PC-3 (cell line): Measurements from ENCODE around the gene AGPAT3. TPM values are rescaled to one million over a fixed set of nuclear protein-coding genes. Genes with fewer than 3 reads are reported as not detected.
A peak's percentile ranks its signal among the peaks of the same experiment; 100 is the strongest.

Experiments used
- ATAC-seq: fragments of 200-7000 bp; cut with Tn5 transposase; 2 replicates; pipeline ENCODE4 v1.9.1; 2020; ENCODE audit warnings: mild to moderate bottlenecking, moderate library complexity
- BruUV-seq: library from RNA; stranded (reverse); fragments of 400-500 nt; replicated peaks from 2 replicates; lab custom pipeline; 2021; lab: Mats Ljungman, UMichigan
- CTCF ChIA-PET: fragments of 300-600 bp; sonication (Branson Sonifier 250); formaldehyde crosslinking; loops from one replicate; lab custom pipeline; 2022; ENCODE audit warnings: antibody characterized with exemption; lab: Charles Lee
- POLR2A ChIA-PET: fragments of 300-600 bp; sonication (Branson Sonifier 250); formaldehyde crosslinking; loops from one replicate; lab custom pipeline; 2022; ENCODE audit warnings: antibody characterized with exemption; ENCODE audit not compliant: unreplicated experiment; lab: Charles Lee
- DNase-seq: peaks from one replicate; pipeline ENCODE4 v3.0.0-alpha.2; 2015
- H2AFZ ChIP-seq: fragments of 300-600 bp; sonication (generic); 2 replicates; pipeline ENCODE4 v1.6.0; 2016; ENCODE audit warnings: antibody characterized with exemption, low read length
- H3F3A ChIP-seq: fragments of 300-600 bp; sonication (generic); one replicate; pipeline ENCODE4 v1.6.0; 2017; ENCODE audit warnings: antibody characterized with exemption, low read length, control low read depth, mild to moderate bottlenecking; ENCODE audit not compliant: unreplicated experiment
- H3K27ac ChIP-seq: fragments of 300-600 bp; sonication (generic); 2 replicates; pipeline ENCODE4 v1.5.1; 2016; ENCODE audit warnings: mild to moderate bottlenecking, low read length
- H3K27me3 ChIP-seq: fragments of 300-600 bp; sonication (generic); 2 replicates; pipeline ENCODE4 v1.6.1; 2016; ENCODE audit warnings: low read length, mixed read lengths
- H3K36me3 ChIP-seq: fragments of 300-600 bp; sonication (generic); 2 replicates; pipeline ENCODE4 v1.6.1; 2016; ENCODE audit warnings: low read depth, mixed run types, low read length, mixed read lengths
- H3K4me1 ChIP-seq: fragments of 300-600 bp; sonication (generic); 2 replicates; pipeline ENCODE4 v1.5.1; 2016; ENCODE audit warnings: low read length; ENCODE audit not compliant: insufficient read depth
- H3K4me2 ChIP-seq: fragments of 300-600 bp; sonication (generic); 2 replicates; pipeline ENCODE4 v1.6.0; 2016; ENCODE audit warnings: low read length
- H3K4me3 ChIP-seq: fragments of 300-600 bp; sonication (generic); 2 replicates; pipeline ENCODE4 v1.5.1; 2016; ENCODE audit warnings: mild to moderate bottlenecking, low read length, mixed read lengths
- H3K79me2 ChIP-seq: fragments of 300-600 bp; sonication (generic); 2 replicates; pipeline ENCODE4 v1.6.1; 2017; ENCODE audit warnings: low read length, mixed read lengths
- H3K9ac ChIP-seq: fragments of 300-600 bp; sonication (generic); 2 replicates; pipeline ENCODE4 v1.6.0; 2016; ENCODE audit warnings: mild to moderate bottlenecking, low read length
- H3K9me2 ChIP-seq: fragments of 300-600 bp; sonication (generic); replicated peaks from 2 replicates; pipeline ENCODE4 v1.6.1; 2016; ENCODE audit warnings: mixed run types, low read length, mixed read lengths
- H3K9me3 ChIP-seq: fragments of 300-600 bp; sonication (generic); 2 replicates; pipeline ENCODE4 v1.6.1; 2016; ENCODE audit warnings: low read length, mixed read lengths
- H4K20me1 ChIP-seq: fragments of 300-600 bp; sonication (generic); 2 replicates; pipeline ENCODE4 v1.6.1; 2016; ENCODE audit warnings: low read length, mixed read lengths
- CTCF ChIP-seq: fragments of 300-600 bp; sonication (generic); conservative IDR thresholded peaks from 2 replicates; pipeline ENCODE4 v1.5.1; 2017; ENCODE audit warnings: antibody characterized with exemption, low read depth, mild to moderate bottlenecking, low read length
- EZH2 ChIP-seq: fragments of 300-600 bp; sonication (generic); IDR thresholded peaks from one replicate; pipeline ENCODE4 v1.6.1; 2017; ENCODE audit warnings: antibody characterized with exemption, mild to moderate bottlenecking, low read length; ENCODE audit not compliant: unreplicated experiment
- EZH2phosphoT487 ChIP-seq: fragments of 300-600 bp; sonication (generic); IDR thresholded peaks from 2 replicates; pipeline ENCODE4 v1.6.1; 2018; ENCODE audit warnings: mild to moderate bottlenecking, antibody characterized with exemption, low read length, borderline replicate concordance
- intact Hi-C: fragments of 100-400 bp; cut with micrococcal nuclease; formaldehyde crosslinking; loops from 2 replicates; pipeline ENCODE4 v1.9.0; 2023
- total RNA-seq: library from RNA; depleted of rRNA; stranded (reverse); fragments of >200 nt; gene quantifications from 2 replicates; pipeline ENCODE4 v1.2.3, GENCODE V29; 2014

The AGPAT3 gene
- total RNA-seq, 1 experiment from 2014 or later = 76.1 TPM

- BruUV-seq = no TSS peak
- Histone ChIP-seq H4K20me1 (no peaks in the 10 kb centered on the region), H3K27me3 (no peaks in the 10 kb centered on the region), H3K4me2 (no peak overlapping the region), H3K27ac (no peak overlapping the region), H3K9ac (no peak overlapping the region), H3K9me3 (no peaks in the 10 kb centered on the region), H3K79me2 (no peaks in the 10 kb centered on the region), H3F3A (no peaks in the 10 kb centered on the region), H3K36me3 (no peaks in the 10 kb centered on the region), H3K9me2 (no peaks in the 10 kb centered on the region), H2AFZ (no peak overlapping the region), H3K4me3 (no peak overlapping the region), H3K4me1 (peaks cover 13% of the 10 kb centered on the region)
- TF ChIP-seq CTCF (peak; percentile 38; the same call in 1 of the 2 replicates), EZH2phosphoT487 (no peak)
- intact Hi-C loops = no loop called here
- ChIA-PET CTCF (no interaction called here), POLR2A (no interaction called here)
- ATAC-seq = no peak
- DNase-seq = no peak
These were observed 48.4 kb upstream of the AGPAT3 start for GRCh38 chr21:43816611-43817071.

- H3K9ac ChIP-seq = no peak overlapping the region
- H2AFZ ChIP-seq = no peak overlapping the region
- H3K9me2 ChIP-seq = no peaks in the 10 kb centered on the region
- no peaks in the 10 kb centered on the region for H3K27me3 ChIP-seq
- no TSS peak for BruUV-seq
- CTCF ChIA-PET = interaction anchor here (0.6 kb wide), 1 partner anchor 955 kb away, joined by 3 read pairs; no protein-coding TSS in a partner anchor
- no peak for TF ChIP-seq EZH2phosphoT487
- no peak for TF ChIP-seq EZH2
- no peak for TF ChIP-seq CTCF
- DNase-seq = no peak
- ATAC-seq = no peak
- POLR2A ChIA-PET = no interaction called here
- no peaks in the 10 kb centered on the region for H3K9me3 ChIP-seq
- no peaks in the 10 kb centered on the region for H3K36me3 ChIP-seq
- H3K4me1 ChIP-seq = peaks cover 13% of the 10 kb centered on the region
- no peak overlapping the region for H3K4me2 ChIP-seq
- no peaks in the 10 kb centered on the region for H4K20me1 ChIP-seq
- no peak overlapping the region for H3K4me3 ChIP-seq
- no peaks in the 10 kb centered on the region for H3K79me2 ChIP-seq
- H3F3A ChIP-seq = no peaks in the 10 kb centered on the region
- no peak overlapping the region for H3K27ac ChIP-seq
- intact Hi-C loops = no loop called here
These were observed 47.6 kb upstream of the AGPAT3 start for GRCh38 chr21:43817157-43818086.

- no peak for TF ChIP-seq CTCF
- no peak for TF ChIP-seq EZH2
- no peak for TF ChIP-seq EZH2phosphoT487
- CTCF ChIA-PET = interaction anchor here (0.6 kb wide), 3 partner anchors 11 to 74 kb away, joined by 3 to 10 read pairs (median 3); no protein-coding TSS in a partner anchor
- Histone ChIP-seq H3K9ac (no peak overlapping the region), H3K4me2 (no peak overlapping the region), H3K27ac (no peak overlapping the region), H3F3A (no peaks in the 10 kb centered on the region), H3K4me1 (peaks cover 13% of the 10 kb centered on the region), H2AFZ (no peak overlapping the region), H3K4me3 (no peak overlapping the region), H4K20me1 (no peaks in the 10 kb centered on the region), H3K9me2 (no peaks in the 10 kb centered on the region), H3K9me3 (no peaks in the 10 kb centered on the region), H3K36me3 (no peaks in the 10 kb centered on the region), H3K79me2 (no peaks in the 10 kb centered on the region), H3K27me3 (no peaks in the 10 kb centered on the region)
- no TSS peak for BruUV-seq
- POLR2A ChIA-PET = no interaction called here
- DNase-seq = no peak
- intact Hi-C loops = no loop called here
- ATAC-seq = no peak
These were observed 46.3 kb upstream of the AGPAT3 start for GRCh38 chr21:43818685-43819084.
